Kidney (tissue), 14 donors: ENCODE results near the gene NPPA. TPM values are rescaled to one million over a fixed set of nuclear protein-coding genes. Genes with fewer than 3 reads are reported as not detected.

Experiments used
- DNase-seq, 5 donors: peaks; one replicate each; pipeline ENCODE4 v3.0.0-alpha.2; 2013 to 2020
- FAIRE-seq: peaks from 2 replicates; lab custom pipeline; 2012; peaks lifted over from hg19 to GRCh38; lab: Jason Lieb, UNC
- H3K27ac ChIP-seq, 2 donors: one replicate each; pipeline ENCODE4 v1.7.0; 2013; ENCODE audit warnings: low read depth in 2 of 2, low read length in 2 of 2, inconsistent platforms in 1 of 2
- H3K27me3 ChIP-seq: one replicate; pipeline ENCODE4 v1.7.1; 2013; ENCODE audit warnings: low read length, inconsistent platforms; ENCODE audit not compliant: control insufficient read depth, insufficient read depth
- H3K36me3 ChIP-seq, 3 donors: one replicate each; pipeline versions ENCODE4 v1.7.0 to v1.7.1; 2013; ENCODE audit warnings: low read length in 3 of 3, control low read depth in 1 of 3, inconsistent platforms in 1 of 3; ENCODE audit not compliant: insufficient read depth in 3 of 3, control insufficient read depth in 2 of 3
- H3K4me1 ChIP-seq, 3 donors: one replicate each; pipeline versions ENCODE4 v1.7.0 to v1.7.1; 2013; ENCODE audit warnings: low read length in 3 of 3, inconsistent platforms in 1 of 3, low read depth in 1 of 3; ENCODE audit not compliant: control insufficient read depth in 2 of 3, insufficient read depth in 2 of 3
- H3K4me3 ChIP-seq, 3 donors: one replicate each; pipeline versions ENCODE4 v1.7.0 to v1.8.1; 2013; ENCODE audit warnings: low read length in 3 of 3, control low read depth in 1 of 3, inconsistent platforms in 1 of 3
- H3K9ac ChIP-seq, 3 donors: one replicate each; pipeline versions ENCODE4 v1.7.0 to v1.7.1; 2013; ENCODE audit warnings: low read length in 3 of 3, control low read depth in 1 of 3, inconsistent platforms in 1 of 3
- H3K9me3 ChIP-seq, 3 donors: one replicate each; pipeline versions ENCODE4 v1.7.0 to v1.7.1; 2013; ENCODE audit warnings: low read length in 3 of 3, control low read depth in 1 of 3, inconsistent platforms in 1 of 3; ENCODE audit not compliant: control insufficient read depth in 2 of 3, insufficient read depth in 1 of 3
- CTCF ChIP-seq: IDR thresholded peaks from 3 replicates; pipeline ENCODE4 v1.5.1; 2012; ENCODE audit warnings: mild to moderate bottlenecking, moderate library complexity, borderline replicate concordance; ENCODE audit not compliant: insufficient read depth; ENCODE audit errors: extremely low read depth
- intact Hi-C: fragments of 100-400 bp; cut with DNase I; formaldehyde crosslinking; loops from one replicate; pipeline ENCODE4 v1.11.1; 2022
- polyA plus RNA-seq: library from polyadenylated mRNA; stranded (reverse); fragments of 350-450 nt; fragmentation: Illumina TruSeq; extraction: RNeasy Lipid Tissue Mini Kit (QIAGEN cat#74804); gene quantifications from one replicate; pipeline ENCODE4 v1.2.3, GENCODE V29; 2014; ENCODE audit warnings: low read depth, low replicate concordance; ENCODE audit not compliant: insufficient read depth
- total RNA-seq: library from RNA; stranded (reverse); fragmentation: NEBNext Ultra II Directional; extraction: Animal tissue kit (Norgen Biotek cat#: 25700); gene quantifications from one replicate; pipeline ENCODE4 v1.2.1, GENCODE V29; 2021
- donor health status: control.
- donor health status: control.
- donor health status: control.
- donor health status: control.
- donor health status: control.
- donor health status: DM: yes; HTN: yes; CAD: no.
- donor health status: Normal renal cell carcinoma (clear cell type).

Gene NPPA
- total and polyA plus RNA-seq, 2 donors from 2014 or later = 0.50 TPM; not detected in 1

GRCh38 chr1:11833497-11833896 lies 14.1 kb downstream of the NPPA start:
- Histone ChIP-seq H3K9ac (no peak overlapping the region), H3K27me3 (no peaks in the 10 kb centered on the region), H3K9me3 (no peaks in the 10 kb centered on the region), H3K27ac (no peak overlapping the region), H3K36me3 (peaks cover 11 to 62% (median 56%) of the 10 kb centered on the region in 3 donors), H3K4me1 (no peaks in the 10 kb centered on the region), H3K4me3 (no peak overlapping the region)
- DNase-seq = peak in 1 of 5 donors; percentile 11
- intact Hi-C loops = no loop called here
- FAIRE-seq = no peak
- no peak for TF ChIP-seq CTCF

GRCh38 chr1:11831945-11832725 lies 15.4 kb downstream of the NPPA start:
- FAIRE-seq (no peak), DNase-seq (peak in 1 of 5 donors; percentile 33)
- TF ChIP-seq CTCF = no peak
- H3K9ac ChIP-seq = no peak overlapping the region
- H3K27me3 ChIP-seq = no peaks in the 10 kb centered on the region
- no peaks in the 10 kb centered on the region for H3K4me1 ChIP-seq
- intact Hi-C loops = no loop called here
- no peak overlapping the region for H3K4me3 ChIP-seq
- H3K27ac ChIP-seq = no peak overlapping the region
- H3K36me3 ChIP-seq = peaks cover 9 to 63% (median 52%) of the 10 kb centered on the region in 3 donors
- H3K9me3 ChIP-seq = no peaks in the 10 kb centered on the region

- peaks cover 4 to 75% (median 59%) of the 10 kb centered on the region in 3 donors for H3K36me3 ChIP-seq
These were observed 19.1 kb downstream of the NPPA start for GRCh38 chr1:11828511-11828910.

More at GRCh38 chr1:11828511-11828910, 19.1 kb downstream of the NPPA start:
- intact Hi-C loops = no loop called here
- Histone ChIP-seq H3K27ac (no peak overlapping the region), H3K27me3 (no peaks in the 10 kb centered on the region), H3K9ac (no peak overlapping the region), H3K4me1 (no peaks in the 10 kb centered on the region), H3K4me3 (no peak overlapping the region), H3K9me3 (no peaks in the 10 kb centered on the region)
- DNase-seq = peak in 3 of 5 donors; percentile 5 to 24 (median 15)
- TF ChIP-seq CTCF = no peak
- FAIRE-seq = no peak
